GM12878 (cell line): ENCODE data around the gene TRPM5. TPM values are rescaled to one million over a fixed set of nuclear protein-coding genes. Genes with fewer than 3 reads are reported as not detected.

ENCODE experiments used
- ATAC-seq: fragments of 200-7000 bp; cut with Tn5 transposase; 3 replicates; pipeline ENCODE4 v1.9.1; 2020; ENCODE audit warnings: mild to moderate bottlenecking, moderate library complexity
- BruUV-seq: library from RNA; stranded (reverse); fragments of 400-500 nt; replicated peaks from 2 replicates; lab custom pipeline; 2021; lab: Mats Ljungman, UMichigan
- CTCF ChIA-PET: fragments of 300-600 bp; sonication (Branson Sonifier 250); formaldehyde crosslinking; extraction: SDS; loops from one replicate; lab custom pipeline; 2021; ENCODE audit warnings: inconsistent platforms; lab: Yijun Ruan, JAX
- POLR2A ChIA-PET: fragments of 350-600 bp; formaldehyde crosslinking; extraction: SDS; loops from one replicate; lab custom pipeline; 2021; ENCODE audit warnings: inconsistent platforms; lab: Charles Lee
- RAD21 ChIA-PET: fragments of 300-600 bp; sonication (Branson Sonifier 250); formaldehyde crosslinking; loops from one replicate; lab custom pipeline; 2023; ENCODE audit warnings: antibody characterized with exemption; ENCODE audit not compliant: unreplicated experiment; lab: Charles Lee
- SMC1A ChIA-PET: fragments of 300-600 bp; sonication (Branson Sonifier 250); formaldehyde crosslinking; loops from one replicate; lab custom pipeline; 2023; ENCODE audit not compliant: unreplicated experiment, uncharacterized antibody; lab: Charles Lee
- DNase-seq: peaks from one replicate; pipeline ENCODE4 v3.0.0-alpha.2; 2011; ENCODE audit warnings: low read depth, low spot score
- FAIRE-seq: peaks from 3 replicates; lab custom pipeline; 2011; peaks lifted over from hg19 to GRCh38; lab: Jason Lieb, UNC
- H2AFZ ChIP-seq: 2 replicates; pipeline ENCODE4 v1.6.0; 2011; ENCODE audit warnings: low read depth, low read length, control low read depth; ENCODE audit not compliant: control insufficient read depth
- H3K27ac ChIP-seq: 2 replicates; pipeline ENCODE4 v1.5.1; 2011; ENCODE audit warnings: control low read depth; ENCODE audit not compliant: control insufficient read depth, insufficient read depth
- H3K27me3 ChIP-seq, 2 experiments: replicated peaks in 1 of 2; 2 replicates each; pipeline versions ENCODE4 v1.6.0 to v1.6.1; 2011; ENCODE audit warnings: low read length in 1 of 2; ENCODE audit not compliant: control insufficient read depth in 2 of 2, insufficient read depth in 2 of 2
- H3K36me3 ChIP-seq, 2 experiments: 2 replicates each; pipeline ENCODE4 v1.5.1; 2011; ENCODE audit warnings: low read length in 1 of 2; ENCODE audit not compliant: control insufficient read depth in 2 of 2, insufficient read depth in 2 of 2
- H3K4me1 ChIP-seq: 2 replicates; pipeline ENCODE4 v1.6.1; 2011; ENCODE audit warnings: mild to moderate bottlenecking, low read length, moderate library complexity, mixed read lengths; ENCODE audit not compliant: control insufficient read depth, insufficient read depth
- H3K4me2 ChIP-seq: 2 replicates; pipeline ENCODE4 v1.6.0; 2011; ENCODE audit warnings: control low read depth; ENCODE audit not compliant: control insufficient read depth, insufficient read depth
- H3K4me3 ChIP-seq: fragments of 200-600 bp; sonication (generic); 2 replicates; pipeline ENCODE4 v1.5.1; 2016
- H3K79me2 ChIP-seq: 2 replicates; pipeline ENCODE4 v1.6.0; 2011; ENCODE audit warnings: low read length; ENCODE audit not compliant: control insufficient read depth, insufficient read depth
- H3K9ac ChIP-seq: 2 replicates; pipeline ENCODE4 v1.8.0; 2011; ENCODE audit warnings: low read length, control low read depth, mixed read lengths; ENCODE audit not compliant: control insufficient read depth, insufficient read depth
- H3K9me3 ChIP-seq: replicated peaks from 3 replicates; pipeline ENCODE4 v1.5.1; 2011; ENCODE audit warnings: mild to moderate bottlenecking, low read length; ENCODE audit not compliant: control insufficient read depth, insufficient read depth
- H4K20me1 ChIP-seq: 2 replicates; pipeline ENCODE4 v1.6.0; 2011; ENCODE audit not compliant: control insufficient read depth, insufficient read depth
- ASH2L ChIP-seq: fragments of 300-600, 200-600 bp; sonication (generic); IDR thresholded peaks from 2 replicates; pipeline ENCODE4 v1.6.1; 2017; ENCODE audit warnings: low read depth, mild to moderate bottlenecking, borderline replicate concordance
- CHD2 ChIP-seq: IDR thresholded peaks from 2 replicates; pipeline ENCODE4 v1.6.1; 2011; ENCODE audit warnings: low read depth, low read length, improper control_type of control experiment, borderline replicate concordance
- E2F8 ChIP-seq: fragments of 450-650 bp; IDR thresholded peaks from 2 replicates; pipeline ENCODE4 v1.6.1; 2018; ENCODE audit warnings: mild to moderate bottlenecking, low read depth, moderate library complexity; ENCODE audit not compliant: partially characterized antibody
- KDM1A ChIP-seq: fragments of 200-600 bp; sonication (generic); IDR thresholded peaks from 2 replicates; pipeline ENCODE4 v1.6.1; 2016; ENCODE audit warnings: borderline replicate concordance
- NR2C1 ChIP-seq: fragments of 450-650 bp; IDR thresholded peaks from 2 replicates; pipeline ENCODE4 v1.6.1; 2017; ENCODE audit warnings: antibody characterized with exemption, mild to moderate bottlenecking, moderate library complexity
- NR2F1 ChIP-seq: fragments of 450-650 bp; conservative IDR thresholded peaks from 2 replicates; pipeline ENCODE4 v1.6.1; 2017; ENCODE audit warnings: mild to moderate bottlenecking
- POU2F2 ChIP-seq: IDR thresholded peaks from 3 replicates; pipeline ENCODE4 v1.6.1; 2011; ENCODE audit warnings: low read depth, mild to moderate bottlenecking, low read length, borderline replicate concordance
- SIX5 ChIP-seq: IDR thresholded peaks from 2 replicates; pipeline ENCODE4 v1.6.1; 2011; ENCODE audit warnings: mild to moderate bottlenecking, low read depth, low read length, moderate library complexity; ENCODE audit not compliant: severe bottlenecking
- SMAD1 ChIP-seq: fragments of 450-650 bp; IDR thresholded peaks from 2 replicates; pipeline ENCODE4 v1.6.1; 2018; ENCODE audit warnings: mild to moderate bottlenecking, low read depth; ENCODE audit not compliant: partially characterized antibody
- SMAD5 ChIP-seq: IDR thresholded peaks from 2 replicates; pipeline ENCODE4 v1.6.1; 2016; ENCODE audit warnings: antibody characterized with exemption, low read depth
- SREBF1 ChIP-seq: IDR thresholded peaks from 2 replicates; pipeline ENCODE4 v1.6.1; 2012; ENCODE audit warnings: mild to moderate bottlenecking, low read length
- STAT1 ChIP-seq: fragments of 450-650 bp; conservative IDR thresholded peaks from 2 replicates; pipeline ENCODE4 v1.6.1; 2014; ENCODE audit warnings: antibody characterized with exemption, mild to moderate bottlenecking
- TCF7 ChIP-seq: IDR thresholded peaks from 2 replicates; pipeline ENCODE4 v1.6.1; 2014; ENCODE audit warnings: antibody characterized with exemption, borderline replicate concordance
- WRNIP1 ChIP-seq: IDR thresholded peaks from 2 replicates; pipeline ENCODE4 v1.6.1; 2011; ENCODE audit warnings: low read depth, low read length, improper control_type of control experiment, borderline replicate concordance
- YBX1 ChIP-seq: fragments of 450-650 bp; IDR thresholded peaks from 2 replicates; pipeline ENCODE4 v1.6.1; 2016; ENCODE audit warnings: antibody characterized with exemption
- WGBS: methylation state at CpG from one replicate; pipeline ENCODE4 v1.1.6; 2016; ENCODE audit warnings: low lambda C conversion rate; ENCODE audit not compliant: insufficient replicate concordance, insufficient coverage; ENCODE audit errors: missing lambda C conversion rate; 5-methylcytosine and 5-hydroxymethylcytosine counted together
- in situ Hi-C: fragments of 300-500 bp; cut with MboI; formaldehyde crosslinking; loops from 9 replicates; pipeline ENCODE4 v1.14.3; 2018; ENCODE audit warnings: mixed read lengths
- intact Hi-C: fragments of 100-400 bp; cut with micrococcal nuclease; formaldehyde crosslinking; loops from one replicate; pipeline ENCODE4 v1.14.2; 2022; ENCODE audit not compliant: unreplicated experiment
- polyA plus RNA-seq, 11 experiments: library from polyadenylated mRNA; depleted of rRNA in 4 of 11; unstranded in 6 of 11; stranded (reverse) in 5 of 11; fragments of >200 nt; fragmentation: Nextera tagmentation in 4 of 11; fragmentation: Illumina TruSeq in 1 of 11; extraction: Ambion mirVana in 4 of 11; extraction: Trizol in 1 of 11; gene quantifications; 1 replicate in 1 of 11; 2 replicates in 10 of 11; pipeline versions ENCODE4 v1.2.1 to v1.2.3, GENCODE V29; 2011 to 2016; ENCODE audit warnings: inconsistent platforms in 2 of 11, missing spikeins in 2 of 11, low read depth in 1 of 11
- total RNA-seq, 4 experiments: library from RNA; depleted of rRNA in 3 of 4; stranded (reverse); fragments of >200 nt in 3 of 4; fragmentation: Illumina TruSeq in 1 of 4; extraction: Trizol in 1 of 4; gene quantifications; 2 replicates each; pipeline versions ENCODE4 v1.2.1 to v1.2.3, GENCODE V29; 2013 to 2021

The TRPM5 gene
- total and polyA plus RNA-seq, 10 of the 15 experiments (the other 5 are each of a cell fraction or from before 2014, with no cell fraction given) = not detected

- no peak overlapping the region for H3K4me3 ChIP-seq
- no peaks in the 10 kb centered on the region for H3K36me3 ChIP-seq
- in situ Hi-C loops (no loop called here), intact Hi-C loops (no loop called here)
- no TSS peak for BruUV-seq
- DNase-seq (no peak), ATAC-seq (no peak), FAIRE-seq (no peak)
- H3K4me2 ChIP-seq = no peak overlapping the region
- ChIA-PET CTCF (interaction anchor here (1.5 kb wide), 1 partner anchor 13 kb away, joined by 3 read pairs; no protein-coding TSS in a partner anchor), SMC1A (no interaction called here), POLR2A (no interaction called here), RAD21 (no interaction called here)
- 51% methylated on average over 12 of the region's 13 CpGs for WGBS
- no peak overlapping the region for H2AFZ ChIP-seq
- H3K4me1 ChIP-seq = no peaks in the 10 kb centered on the region
- no peaks in the 10 kb centered on the region; the same call in 2 of the 3 replicates for H3K9me3 ChIP-seq
- no peaks in the 10 kb centered on the region for H3K27me3 ChIP-seq
- H4K20me1 ChIP-seq = no peaks in the 10 kb centered on the region
- H3K79me2 ChIP-seq = no peaks in the 10 kb centered on the region
- no peak overlapping the region for H3K27ac ChIP-seq
- TF ChIP-seq SREBF1 = no peak
- TF ChIP-seq CHD2 = no peak
- no peak for TF ChIP-seq SMAD1
- TF ChIP-seq STAT1 = no peak
- no peak for TF ChIP-seq YBX1
- TF ChIP-seq E2F8 = no peak
- TF ChIP-seq SIX5 = no peak
- TF ChIP-seq WRNIP1 = no peak
- TF ChIP-seq TCF7 = no peak
- TF ChIP-seq NR2F1 = no peak
- TF ChIP-seq SMAD5 = no peak
- no peak for TF ChIP-seq POU2F2
- no peak for TF ChIP-seq NR2C1
- no peak for TF ChIP-seq KDM1A
- no peak for TF ChIP-seq ASH2L
- no peak overlapping the region for H3K9ac ChIP-seq
These were observed 11.7 kb downstream of the TRPM5 start for GRCh38 chr11:2432628-2433071.
